NCI-H1417 treated with DMSO at 0.1 percent for 48 hours (cell line): Measurements from ENCODE around the gene ABHD12.

Source experiments
- DNase-seq: peaks from one replicate; lab custom pipeline; 2025; lab: John Stamatoyannopoulos, UW

The ABHD12 gene

DNA sequence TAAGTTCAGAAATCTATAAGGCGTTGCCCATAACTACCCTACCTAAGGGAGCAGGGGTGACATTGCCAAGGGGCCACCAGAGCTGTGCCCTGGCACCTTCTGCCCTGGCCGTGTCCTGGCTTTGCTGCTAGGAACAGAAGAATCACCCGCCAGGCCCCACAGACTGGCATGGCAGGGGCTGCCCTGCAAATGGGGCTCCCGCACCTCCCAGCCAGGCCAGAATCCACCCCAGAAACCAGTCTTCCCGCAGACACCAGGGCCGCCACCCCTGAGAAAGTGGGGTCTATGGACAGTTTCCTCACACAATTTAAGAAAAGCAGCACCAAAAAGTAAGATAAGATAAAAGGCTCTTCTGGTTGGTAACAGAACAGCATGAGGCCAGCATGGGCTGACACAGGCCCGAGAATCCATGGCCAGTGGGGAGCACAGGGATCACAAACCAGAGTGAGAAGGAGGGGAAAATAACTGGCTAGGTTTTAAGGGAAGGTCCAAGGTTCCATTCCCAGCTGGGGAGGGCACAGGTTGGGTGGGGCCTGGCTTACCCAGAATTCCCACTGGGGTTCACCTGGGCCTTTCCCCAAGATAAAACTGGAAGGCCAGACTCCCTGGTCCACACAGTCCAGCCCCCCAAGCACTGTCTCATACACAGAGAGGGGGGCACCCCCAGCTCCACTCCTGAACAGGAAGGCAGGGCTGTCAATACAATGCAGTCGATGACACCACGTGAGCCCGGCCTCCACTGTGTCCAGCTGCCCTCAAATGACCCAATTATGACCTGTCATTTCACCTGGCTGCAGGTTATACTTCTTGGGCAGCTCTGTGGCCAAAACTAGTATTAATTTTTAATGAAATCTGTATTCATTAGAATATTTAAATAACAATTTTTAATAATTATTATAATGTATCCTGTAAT lies 83.4 kb downstream of the ABHD12 start:
- no peak for DNase-seq

GRCh38 chr20:25304025-25304549 lies 86.5 kb downstream of the ABHD12 start:
- DNase-seq, result no peak

DNA sequence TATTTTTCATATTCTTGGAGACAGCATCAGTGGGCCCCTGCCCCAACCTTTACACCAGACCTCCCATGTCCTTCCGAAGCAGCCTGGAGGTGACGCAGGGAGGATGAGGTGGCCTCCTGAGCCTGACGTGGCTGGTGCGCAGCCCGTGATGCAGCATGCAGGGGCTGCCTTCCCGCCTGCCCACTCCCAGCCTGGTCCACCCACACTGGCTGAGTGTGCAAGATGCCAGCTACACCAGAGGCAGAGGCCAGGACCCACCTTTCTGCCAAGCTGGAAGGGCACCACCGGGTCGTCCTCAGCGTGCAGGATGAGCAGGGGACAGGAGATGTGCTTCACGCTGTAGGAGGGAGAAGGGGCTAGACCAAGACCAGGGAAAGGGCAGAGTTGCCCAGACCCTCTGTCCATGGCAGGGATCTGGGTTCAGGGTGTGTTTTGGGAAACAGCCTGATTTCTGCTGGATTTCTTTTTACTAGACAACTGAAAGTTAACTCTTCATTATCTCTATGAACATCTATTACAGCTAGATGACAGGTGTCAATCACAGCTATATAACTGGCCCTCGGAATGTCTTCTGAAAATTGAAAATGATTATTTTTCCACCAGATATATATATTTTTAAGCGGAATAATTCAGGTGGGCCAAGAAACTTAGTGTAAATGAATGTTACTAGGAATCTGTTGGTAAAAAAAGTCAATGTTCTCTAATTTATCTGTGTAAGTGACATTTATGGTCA lies 87.2 kb downstream of the ABHD12 start:
- DNase-seq, result no peak

DNA sequence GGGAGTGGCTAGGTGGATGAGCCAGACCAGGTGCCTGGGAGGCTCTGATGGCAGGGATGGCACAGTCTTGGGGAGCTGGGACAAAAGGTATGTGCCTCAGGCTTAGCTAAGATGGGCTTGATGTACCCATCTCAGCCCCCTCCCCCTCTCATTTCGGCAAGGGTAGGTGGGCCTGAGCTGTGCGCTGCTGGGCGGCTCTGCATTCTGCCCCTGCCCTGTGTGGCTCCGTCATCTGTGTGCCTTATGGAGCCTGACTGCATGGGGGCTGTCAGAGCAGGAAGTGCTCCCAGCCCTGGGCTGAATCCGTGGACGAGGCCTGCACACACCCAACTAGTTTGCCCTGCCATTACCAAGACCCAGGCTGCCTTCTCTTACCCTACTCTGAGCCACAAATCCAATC lies 88.0 kb downstream of the ABHD12 start:
- DNase-seq, result no peak

DNA sequence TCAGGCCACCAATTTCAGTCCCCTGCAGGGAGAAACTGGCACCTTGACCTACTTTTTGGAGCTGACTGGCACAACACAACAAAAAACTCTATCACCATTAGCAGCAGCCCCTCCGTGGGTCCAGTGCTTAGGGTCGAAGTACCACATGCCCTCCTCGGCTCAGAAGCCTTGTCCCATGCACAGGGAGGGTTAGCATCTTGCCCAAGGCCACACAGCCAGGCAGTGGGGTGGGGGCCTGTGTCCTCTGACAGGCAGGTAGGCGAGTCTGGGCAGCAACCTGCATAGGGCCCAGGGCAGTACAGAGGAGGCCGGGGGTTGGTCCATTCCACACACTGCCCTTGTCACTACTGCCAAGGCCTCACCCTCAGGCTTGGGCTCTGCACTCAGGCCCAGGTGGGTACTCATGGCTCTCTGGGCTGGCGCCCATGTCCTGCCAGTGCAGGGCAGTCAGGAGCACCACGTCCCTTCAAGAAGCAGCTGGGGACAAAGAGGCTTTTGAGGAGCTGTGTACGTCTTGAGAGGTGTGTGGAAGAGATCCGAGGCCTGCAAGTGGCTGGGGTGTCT lies 89.2 kb downstream of the ABHD12 start:
- DNase-seq, result no peak

DNA sequence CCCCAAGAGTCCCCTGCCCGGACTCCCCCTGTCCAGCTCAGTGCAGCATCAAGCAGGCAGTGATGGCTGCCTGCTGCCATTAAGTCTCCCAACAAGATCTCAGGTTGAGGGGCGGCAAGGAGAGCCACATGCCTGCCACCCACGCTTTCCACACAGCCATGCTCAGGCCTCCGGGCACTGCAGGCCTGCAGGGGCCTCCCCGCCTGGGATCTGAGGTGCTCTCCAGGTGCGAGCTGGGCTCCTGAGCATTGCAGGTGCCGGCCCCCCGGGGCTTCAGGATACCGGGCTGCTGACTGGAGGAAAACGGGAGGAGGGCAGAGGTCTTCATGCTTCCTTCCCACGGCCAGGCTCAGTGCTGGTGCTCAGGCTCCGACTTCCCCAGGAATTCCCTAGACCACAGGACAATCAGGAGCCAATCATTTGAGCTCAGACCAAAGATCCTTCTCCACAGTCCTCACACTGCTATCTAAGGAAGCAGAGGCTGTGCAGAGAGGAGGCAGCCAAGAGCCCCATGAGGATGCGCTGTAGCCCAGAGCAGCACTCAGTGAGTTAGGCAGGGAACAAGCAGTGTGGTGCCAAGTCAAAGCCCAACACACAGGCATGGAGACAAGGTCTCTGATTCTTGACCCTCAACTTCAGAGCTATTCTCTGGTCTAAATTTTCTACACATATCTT lies 90.0 kb downstream of the ABHD12 start:
- DNase-seq, result no peak

- DNase-seq, result no peak
Measured at GRCh38 chr20:25299806-25300205, 90.8 kb downstream of the ABHD12 start.

GRCh38 chr20:25297141-25297905 lies 93.3 kb downstream of the ABHD12 start:
- DNase-seq, result no peak

GRCh38 chr20:25296094-25297093 lies 94.2 kb downstream of the ABHD12 start:
- no peak for DNase-seq

DNA sequence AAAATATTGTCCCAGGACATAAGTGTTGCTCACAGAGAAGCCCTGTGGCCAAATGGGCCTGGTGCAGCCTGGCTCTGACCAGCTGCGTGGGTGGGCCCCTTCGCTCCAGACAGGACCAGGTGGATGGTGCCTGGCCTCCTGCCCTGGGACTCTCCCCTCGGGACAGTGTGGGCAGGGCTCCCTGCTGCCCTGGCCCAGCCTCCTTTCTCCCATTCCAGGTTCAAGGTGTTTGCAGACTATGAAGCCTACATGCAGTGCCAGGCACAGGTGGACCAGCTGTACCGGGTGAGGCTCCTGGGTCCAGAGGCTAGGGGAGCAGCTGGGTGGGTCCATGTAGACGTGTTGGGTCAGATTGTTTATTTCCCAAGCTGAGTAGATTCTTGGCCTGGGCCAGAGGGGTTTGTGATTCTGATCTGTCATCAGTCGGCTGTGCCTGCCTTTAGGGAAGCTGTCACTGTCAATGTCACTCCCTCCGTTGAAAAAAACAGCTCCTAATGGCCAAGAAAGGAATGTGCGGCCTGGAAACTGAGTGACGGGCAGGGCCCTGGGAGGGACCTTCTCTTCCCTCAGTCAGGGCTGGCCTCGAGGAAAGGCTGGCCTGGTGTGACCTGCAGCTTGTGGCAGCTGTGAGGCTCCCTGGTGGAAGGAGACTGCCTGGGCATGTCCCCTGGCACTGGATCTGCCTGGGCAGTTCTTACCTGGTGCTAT lies 95.1 kb downstream of the ABHD12 start:
- DNase-seq, result no peak

DNA sequence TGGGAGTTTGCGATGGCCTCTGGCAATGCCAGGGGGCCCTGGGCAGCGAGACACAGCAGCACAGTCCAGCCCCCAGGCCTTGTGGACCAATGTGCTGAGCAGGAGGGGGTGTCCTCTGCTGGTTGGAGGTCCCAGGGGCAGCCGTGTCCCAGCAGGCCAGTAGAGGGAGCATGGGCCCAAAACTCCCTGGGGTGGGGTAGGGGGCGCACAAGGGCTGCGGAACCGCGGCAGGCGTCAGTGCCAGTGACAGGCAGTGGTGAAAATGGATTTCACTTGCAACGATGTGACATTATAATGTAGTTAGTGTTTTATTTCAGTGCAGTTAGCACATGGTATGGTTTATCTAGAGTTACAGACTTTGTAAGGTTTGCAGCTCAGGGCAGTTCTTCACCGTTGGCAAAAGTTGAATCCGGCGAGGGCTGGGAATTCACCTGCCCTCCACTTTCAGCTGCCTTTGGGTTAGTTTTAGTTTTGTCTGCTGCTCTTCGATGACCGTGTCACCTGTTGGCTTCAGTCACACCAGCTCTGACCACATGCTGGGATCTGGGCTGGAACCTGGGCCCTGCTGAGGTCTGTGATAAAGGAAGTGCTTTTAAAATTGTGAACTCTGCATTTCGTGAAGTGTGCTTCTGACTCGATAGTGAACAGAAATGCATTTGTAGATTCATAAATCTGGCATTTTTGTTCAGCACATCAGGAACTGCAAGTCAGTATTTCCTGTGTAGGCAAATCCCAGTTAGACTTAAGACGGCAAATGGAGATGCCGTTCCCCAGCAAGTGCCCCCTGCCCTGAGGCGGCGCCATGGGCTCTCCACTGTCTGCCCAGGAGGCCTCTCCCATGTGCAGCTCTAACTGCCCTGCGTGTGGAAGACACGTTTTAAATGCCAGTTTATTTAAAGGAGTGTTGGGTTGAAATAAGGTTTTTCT lies 95.9 kb downstream of the ABHD12 start:
- no peak for DNase-seq

DNA sequence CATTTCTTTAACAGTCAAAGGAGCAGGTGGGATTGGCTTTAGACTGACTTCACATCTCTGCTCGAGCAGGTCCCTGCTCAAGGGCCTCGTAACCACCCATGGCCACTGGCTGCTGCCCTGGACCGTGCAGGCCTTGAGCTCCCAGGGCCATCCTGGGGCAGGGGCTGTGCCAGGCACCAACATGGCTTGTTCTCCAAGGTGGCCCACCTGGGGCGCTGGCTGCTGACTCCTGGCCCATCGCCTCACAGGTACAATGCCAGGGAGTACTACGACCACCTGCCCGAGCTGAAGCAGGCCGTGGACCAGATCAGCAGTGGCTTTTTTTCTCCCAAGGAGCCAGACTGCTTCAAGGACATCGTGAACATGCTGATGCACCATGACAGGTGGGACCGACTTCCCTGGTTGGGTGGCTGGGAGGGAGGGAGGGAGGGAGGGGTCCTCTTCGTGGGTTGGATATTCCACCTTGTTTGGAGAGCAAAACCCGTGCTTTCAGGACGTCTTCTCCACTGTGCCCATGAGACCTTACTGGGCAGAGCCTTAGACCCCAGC lies 96.7 kb downstream of the ABHD12 start:
- DNase-seq, result no peak

DNA sequence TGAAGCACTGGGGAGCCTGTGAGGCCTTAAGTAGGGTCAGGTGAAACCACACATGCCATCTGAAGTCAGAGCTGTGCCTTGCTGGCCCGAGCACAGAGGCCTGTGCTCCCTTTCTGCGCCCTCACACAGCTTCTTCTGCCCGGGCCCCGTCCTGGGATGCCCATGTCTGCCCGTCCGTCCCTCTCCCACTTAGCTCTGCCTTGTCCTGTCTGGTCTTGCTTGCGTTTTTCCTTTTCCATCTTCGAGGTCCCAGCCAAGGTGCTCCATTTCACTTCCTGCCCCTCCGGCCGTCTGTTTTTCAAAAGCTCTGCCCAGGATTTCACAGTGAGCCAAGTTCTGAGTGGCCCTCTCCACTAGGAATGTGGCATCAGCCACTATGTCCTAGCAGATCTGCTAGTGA lies 97.1 kb downstream of the ABHD12 start:
- DNase-seq, result no peak

- DNase-seq, result no peak
Measured at GRCh38 chr20:25292176-25292891, 98.3 kb downstream of the ABHD12 start.

DNA sequence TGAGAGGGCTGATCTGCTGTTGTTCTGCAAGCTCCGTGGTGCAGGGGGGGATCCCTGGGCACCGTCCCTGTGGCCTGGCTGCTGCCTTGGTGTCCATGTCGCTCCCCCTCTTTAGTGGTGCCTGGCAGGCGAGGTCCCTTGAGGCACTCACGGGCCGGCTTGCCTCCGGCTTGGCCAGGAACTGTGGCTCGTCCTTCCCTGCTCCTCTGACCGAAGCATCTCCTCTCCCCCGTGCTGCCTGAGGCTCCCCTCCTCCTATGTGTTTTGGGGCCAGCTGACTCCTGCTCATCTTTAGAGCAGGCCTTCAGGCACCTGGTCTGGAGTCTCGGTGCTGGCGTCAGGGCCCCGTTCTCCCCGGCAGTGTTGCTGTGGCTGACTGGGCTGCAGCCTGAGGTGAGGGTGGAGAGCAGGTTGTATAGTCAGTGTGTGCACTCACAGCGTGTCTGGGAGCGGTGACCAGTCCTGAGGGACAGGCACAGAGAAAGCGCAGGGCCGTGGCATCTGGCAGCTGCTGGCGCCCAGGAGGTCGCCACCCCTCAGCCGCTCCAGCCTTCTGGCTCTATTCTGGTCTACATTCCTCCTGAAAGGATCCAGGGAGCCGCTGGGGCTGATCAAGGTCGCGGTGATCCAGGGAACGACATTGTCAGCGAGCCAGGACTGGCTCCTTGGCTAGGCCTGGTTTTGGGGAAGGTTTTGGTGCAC lies 99.1 kb downstream of the ABHD12 start:
- no peak for DNase-seq

DNA sequence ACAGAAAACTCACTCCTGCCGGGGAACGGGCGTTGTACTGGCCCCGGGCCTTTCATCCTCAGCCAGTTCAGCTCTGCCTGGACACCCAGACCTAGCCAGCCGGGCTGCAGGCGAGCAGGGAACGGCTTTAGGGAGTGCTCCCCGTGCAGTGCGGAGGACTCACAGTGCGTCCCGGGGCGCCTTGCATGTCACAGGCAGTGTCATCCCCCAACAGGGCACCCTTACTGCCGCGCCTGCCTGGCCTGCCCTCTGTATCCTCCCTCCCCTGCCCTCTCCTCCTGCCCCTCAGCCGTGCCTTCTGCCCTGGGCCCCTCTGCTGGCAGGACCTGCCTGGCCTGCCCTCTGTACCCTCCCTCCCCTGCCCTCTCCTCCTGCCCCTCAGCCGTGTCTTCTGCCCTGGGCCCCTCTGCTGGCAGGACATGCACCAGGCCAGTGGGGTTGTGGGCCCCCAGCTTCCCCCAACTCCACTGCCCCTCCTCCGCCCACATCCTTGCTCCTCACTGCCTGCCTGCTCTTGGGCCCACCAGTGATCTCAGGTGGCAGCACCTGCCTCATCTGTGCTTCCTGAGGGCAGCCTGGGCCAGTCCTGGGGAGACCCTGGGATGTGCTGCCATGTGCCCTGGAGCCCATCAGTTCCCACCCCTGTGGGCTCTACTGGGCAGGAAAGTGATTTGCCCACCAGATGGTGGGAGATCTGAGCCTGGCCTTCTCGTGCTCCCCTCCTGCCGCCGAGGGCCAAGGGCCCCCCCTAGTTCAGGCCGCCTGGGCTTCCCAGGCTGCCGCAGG lies 99.8 kb downstream of the ABHD12 start:
- no peak for DNase-seq
